Ishikawa (cell line): ENCODE results near the gene SH3TC1.

Experiments
- EGR1 ChIP-seq: IDR thresholded peaks from 2 replicates; pipeline ENCODE4 v1.6.1; 2012
- EP300 ChIP-seq: IDR thresholded peaks from 2 replicates; pipeline ENCODE4 v1.6.1; 2012; ENCODE audit warnings: borderline replicate concordance
- RAD21 ChIP-seq: IDR thresholded peaks from 2 replicates; pipeline ENCODE4 v1.6.1; 2012; ENCODE audit warnings: low read depth
- TAF1 ChIP-seq: IDR thresholded peaks from 2 replicates; pipeline ENCODE4 v1.6.1; 2012; ENCODE audit warnings: low read depth, mild to moderate bottlenecking
- TCF12 ChIP-seq: IDR thresholded peaks from 2 replicates; pipeline ENCODE4 v1.6.1; 2012; ENCODE audit warnings: low read depth
- TEAD4 ChIP-seq: IDR thresholded peaks from 2 replicates; pipeline ENCODE4 v1.6.1; 2012
- TF ChIP-seq, protein P1 (sequence below): IDR thresholded peaks from 2 replicates; pipeline ENCODE4 v1.6.1; 2012
- TF ChIP-seq, protein P2 (sequence below): IDR thresholded peaks from 2 replicates; pipeline ENCODE4 v1.6.1; 2012; ENCODE audit warnings: low read depth, mild to moderate bottlenecking
- TF ChIP-seq, protein P3 (sequence below): IDR thresholded peaks from 2 replicates; pipeline ENCODE4 v1.6.1; 2012

DNA sequence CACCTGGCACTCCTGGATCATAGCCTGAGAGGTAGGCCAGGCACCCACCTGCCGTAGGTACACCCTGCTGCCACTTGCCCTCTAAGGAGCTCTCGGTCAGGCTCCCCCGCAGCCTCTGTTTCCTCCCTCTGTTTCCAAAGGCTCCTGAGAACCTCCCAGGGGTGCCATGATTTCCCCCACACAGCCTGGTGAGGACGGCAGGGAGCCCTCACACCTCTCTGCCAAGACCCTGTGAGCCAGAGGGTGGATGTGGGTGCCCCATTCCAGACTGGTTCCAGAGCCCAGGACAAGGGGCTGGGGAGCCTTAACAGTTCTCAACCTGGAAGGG lies 38.9 kb upstream of the SH3TC1 start:
- TF ChIP-seq, protein P1, sequence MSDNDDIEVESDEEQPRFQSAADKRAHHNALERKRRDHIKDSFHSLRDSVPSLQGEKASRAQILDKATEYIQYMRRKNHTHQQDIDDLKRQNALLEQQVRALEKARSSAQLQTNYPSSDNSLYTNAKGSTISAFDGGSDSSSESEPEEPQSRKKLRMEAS: no peak
- TF ChIP-seq EGR1 (no peak), RAD21 (no peak), TEAD4 (no peak), EP300 (no peak), TCF12 (no peak), TAF1 (no peak)
- TF ChIP-seq, protein P2, sequence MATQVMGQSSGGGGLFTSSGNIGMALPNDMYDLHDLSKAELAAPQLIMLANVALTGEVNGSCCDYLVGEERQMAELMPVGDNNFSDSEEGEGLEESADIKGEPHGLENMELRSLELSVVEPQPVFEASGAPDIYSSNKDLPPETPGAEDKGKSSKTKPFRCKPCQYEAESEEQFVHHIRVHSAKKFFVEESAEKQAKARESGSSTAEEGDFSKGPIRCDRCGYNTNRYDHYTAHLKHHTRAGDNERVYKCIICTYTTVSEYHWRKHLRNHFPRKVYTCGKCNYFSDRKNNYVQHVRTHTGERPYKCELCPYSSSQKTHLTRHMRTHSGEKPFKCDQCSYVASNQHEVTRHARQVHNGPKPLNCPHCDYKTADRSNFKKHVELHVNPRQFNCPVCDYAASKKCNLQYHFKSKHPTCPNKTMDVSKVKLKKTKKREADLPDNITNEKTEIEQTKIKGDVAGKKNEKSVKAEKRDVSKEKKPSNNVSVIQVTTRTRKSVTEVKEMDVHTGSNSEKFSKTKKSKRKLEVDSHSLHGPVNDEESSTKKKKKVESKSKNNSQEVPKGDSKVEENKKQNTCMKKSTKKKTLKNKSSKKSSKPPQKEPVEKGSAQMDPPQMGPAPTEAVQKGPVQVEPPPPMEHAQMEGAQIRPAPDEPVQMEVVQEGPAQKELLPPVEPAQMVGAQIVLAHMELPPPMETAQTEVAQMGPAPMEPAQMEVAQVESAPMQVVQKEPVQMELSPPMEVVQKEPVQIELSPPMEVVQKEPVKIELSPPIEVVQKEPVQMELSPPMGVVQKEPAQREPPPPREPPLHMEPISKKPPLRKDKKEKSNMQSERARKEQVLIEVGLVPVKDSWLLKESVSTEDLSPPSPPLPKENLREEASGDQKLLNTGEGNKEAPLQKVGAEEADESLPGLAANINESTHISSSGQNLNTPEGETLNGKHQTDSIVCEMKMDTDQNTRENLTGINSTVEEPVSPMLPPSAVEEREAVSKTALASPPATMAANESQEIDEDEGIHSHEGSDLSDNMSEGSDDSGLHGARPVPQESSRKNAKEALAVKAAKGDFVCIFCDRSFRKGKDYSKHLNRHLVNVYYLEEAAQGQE: no peak
- TF ChIP-seq, protein P3, sequence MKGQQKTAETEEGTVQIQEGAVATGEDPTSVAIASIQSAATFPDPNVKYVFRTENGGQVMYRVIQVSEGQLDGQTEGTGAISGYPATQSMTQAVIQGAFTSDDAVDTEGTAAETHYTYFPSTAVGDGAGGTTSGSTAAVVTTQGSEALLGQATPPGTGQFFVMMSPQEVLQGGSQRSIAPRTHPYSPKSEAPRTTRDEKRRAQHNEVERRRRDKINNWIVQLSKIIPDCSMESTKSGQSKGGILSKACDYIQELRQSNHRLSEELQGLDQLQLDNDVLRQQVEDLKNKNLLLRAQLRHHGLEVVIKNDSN: no peak
